Brain microvascular endothelial cell (primary cell): ENCODE measurements around the gene GYS1.
"Not testable (repeated sequence)": the region's sequence is repeated elsewhere in the genome, so short reads cannot be mapped to it uniquely, and the experiment has no call there.

Experiments
- DNase-seq: peaks from one replicate; pipeline ENCODE4 v3.0.0-alpha.2; 2020
- H3K27ac ChIP-seq: fragments of 250-450 bp; sonication (Bioruptor Pico); 2 replicates; pipeline ENCODE4 v1.5.1; 2020; ENCODE audit warnings: mild to moderate bottlenecking, moderate library complexity
- H3K27me3 ChIP-seq: fragments of 250-450 bp; sonication (Bioruptor Pico); replicated peaks from 2 replicates; pipeline ENCODE4 v1.5.1; 2020; ENCODE audit warnings: mild to moderate bottlenecking
- H3K36me3 ChIP-seq: fragments of 250-450 bp; sonication (Bioruptor Pico); replicated peaks from 2 replicates; pipeline ENCODE4 v1.5.1; 2020; ENCODE audit warnings: mild to moderate bottlenecking
- H3K4me3 ChIP-seq: 2 replicates; pipeline ENCODE4 v1.5.1; 2011; ENCODE audit warnings: low read depth, mild to moderate bottlenecking, control low read depth, low read length, moderate library complexity
- in situ Hi-C: cut with HindIII; loops from 2 replicates; pipeline ENCODE4 v1.10.0; 2017; ENCODE audit warnings: low sequenced_read_pairs, low pct_ligation_motif_present
- TF ChIP-seq, protein P1 (sequence below): IDR thresholded peaks from 2 replicates; pipeline ENCODE4 v1.5.1; 2011; ENCODE audit warnings: low read depth, mild to moderate bottlenecking, moderate library complexity, low read length, control low read depth, inconsistent platforms; ENCODE audit errors: missing control alignments

Gene GYS1

GRCh38 chr19:48935864-48936263 is 57.2 kb downstream of the GYS1 start:
- in situ Hi-C loops = no loop called here
- H3K27me3 ChIP-seq = peaks cover 2% of the 10 kb centered on the region
- TF ChIP-seq, protein P1, sequence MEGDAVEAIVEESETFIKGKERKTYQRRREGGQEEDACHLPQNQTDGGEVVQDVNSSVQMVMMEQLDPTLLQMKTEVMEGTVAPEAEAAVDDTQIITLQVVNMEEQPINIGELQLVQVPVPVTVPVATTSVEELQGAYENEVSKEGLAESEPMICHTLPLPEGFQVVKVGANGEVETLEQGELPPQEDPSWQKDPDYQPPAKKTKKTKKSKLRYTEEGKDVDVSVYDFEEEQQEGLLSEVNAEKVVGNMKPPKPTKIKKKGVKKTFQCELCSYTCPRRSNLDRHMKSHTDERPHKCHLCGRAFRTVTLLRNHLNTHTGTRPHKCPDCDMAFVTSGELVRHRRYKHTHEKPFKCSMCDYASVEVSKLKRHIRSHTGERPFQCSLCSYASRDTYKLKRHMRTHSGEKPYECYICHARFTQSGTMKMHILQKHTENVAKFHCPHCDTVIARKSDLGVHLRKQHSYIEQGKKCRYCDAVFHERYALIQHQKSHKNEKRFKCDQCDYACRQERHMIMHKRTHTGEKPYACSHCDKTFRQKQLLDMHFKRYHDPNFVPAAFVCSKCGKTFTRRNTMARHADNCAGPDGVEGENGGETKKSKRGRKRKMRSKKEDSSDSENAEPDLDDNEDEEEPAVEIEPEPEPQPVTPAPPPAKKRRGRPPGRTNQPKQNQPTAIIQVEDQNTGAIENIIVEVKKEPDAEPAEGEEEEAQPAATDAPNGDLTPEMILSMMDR = no peak

GRCh38 chr19:48934837-48935236 is 58.3 kb downstream of the GYS1 start:
- TF ChIP-seq, protein P1 = no peak
- Histone ChIP-seq H3K27me3 (peaks cover 2% of the 10 kb centered on the region), H3K4me3 (no peak overlapping the region), H3K27ac (no peak overlapping the region), H3K36me3 (no peaks in the 10 kb centered on the region)
- in situ Hi-C loops = no loop called here
- DNase-seq = no peak

More at GRCh38 chr19:48935864-48936263, 57.2 kb downstream of the GYS1 start:
- Histone ChIP-seq H3K4me3 (no peak overlapping the region), H3K27ac (no peak overlapping the region), H3K36me3 (no peaks in the 10 kb centered on the region)
- no peak for DNase-seq

- peaks cover 2% of the 10 kb centered on the region for H3K27me3 ChIP-seq
- in situ Hi-C loops = no loop called here
- TF ChIP-seq, protein P1 = no peak
- peak within 1 kb of the TSS; percentile 58 for H3K4me3 ChIP-seq
- DNase-seq = peak; percentile 24
- H3K36me3 ChIP-seq = no peaks in the 10 kb centered on the region
- no peak within 1 kb of the TSS for H3K27ac ChIP-seq
Observed at GRCh38 chr19:48933382-48933932, 59.7 kb downstream of the GYS1 start, which contains the start of gene DHDH. Gene DHDH, plus strand, starts transcription at chr19:48933699. Its CDS starts 23 bp downstream, at chr19:48933722.

- Histone ChIP-seq H3K36me3 (no peaks in the 10 kb centered on the region), H3K27me3 (peaks cover 2% of the 10 kb centered on the region), H3K27ac (no peak overlapping the region), H3K4me3 (no peak overlapping the region)
- no peak for DNase-seq
- in situ Hi-C loops = no loop called here
- TF ChIP-seq, protein P1 = no peak
Observed at GRCh38 chr19:48928164-48929025, 64.7 kb downstream of the GYS1 start.

DNA sequence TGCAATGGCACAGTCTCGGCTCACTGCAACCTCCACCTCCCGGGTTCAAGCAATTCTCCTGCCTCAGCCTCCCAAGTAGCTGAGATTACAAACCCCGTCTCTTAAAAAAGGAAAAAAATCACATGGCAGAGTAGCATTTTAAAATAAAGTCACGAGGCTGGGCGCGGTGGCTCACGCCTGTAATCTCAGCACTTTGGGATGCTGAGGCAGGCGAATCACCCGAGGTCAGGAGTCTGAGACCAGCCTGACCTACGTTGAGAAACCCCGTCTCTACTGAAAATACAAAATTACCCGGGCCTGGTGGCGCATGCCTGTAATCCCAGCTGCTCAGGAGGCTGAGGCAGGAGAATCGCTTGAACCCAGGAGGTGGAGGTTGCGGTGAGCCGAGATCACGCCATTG is 65.4 kb downstream of the GYS1 start:
- H3K27me3 ChIP-seq, H3K27ac ChIP-seq, H3K36me3 ChIP-seq, DNase-seq, in situ Hi-C loops, H3K4me3 ChIP-seq: not testable (repeated sequence)

- H3K36me3 ChIP-seq = peaks cover 11% of the 10 kb centered on the region
- TF ChIP-seq, protein P1 = no peak
- H3K27ac ChIP-seq = peak overlapping the region; percentile 43
- in situ Hi-C loops = no loop called here
- no peaks in the 10 kb centered on the region for H3K27me3 ChIP-seq
- peak; percentile 84 for DNase-seq
- H3K4me3 ChIP-seq = no peak overlapping the region
Observed at GRCh38 chr19:48926909-48927308, 66.2 kb downstream of the GYS1 start.

DNA sequence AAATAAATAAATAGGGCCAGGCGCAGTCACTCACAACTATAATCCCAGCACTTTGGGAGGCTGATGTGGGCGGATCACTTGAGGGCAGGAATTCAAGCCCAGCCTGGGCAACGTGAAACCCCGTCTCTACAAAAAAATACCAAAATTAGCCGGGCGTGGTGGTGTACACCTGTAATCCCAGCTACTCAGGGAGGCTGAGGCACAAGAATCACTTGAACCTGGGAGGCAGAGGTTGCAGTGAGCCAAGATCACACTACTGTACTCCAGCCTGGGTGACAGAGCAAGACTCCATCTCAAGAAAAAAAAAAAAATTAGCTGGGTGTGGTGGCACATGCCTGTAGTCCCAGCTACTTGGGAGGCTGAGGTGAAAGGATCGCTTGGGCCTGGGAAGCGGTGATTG is 67.2 kb downstream of the GYS1 start:
- in situ Hi-C loops, H3K4me3 ChIP-seq, H3K27ac ChIP-seq: not testable (repeated sequence)

More for the DNA sequence above, 67.2 kb downstream of the GYS1 start:
- not testable (repeated sequence) for H3K27me3 ChIP-seq, DNase-seq
- peaks cover 16% of the 10 kb centered on the region for H3K36me3 ChIP-seq
